GM18499 (cell line): Measurements from ENCODE around the gene ADAM15.

Experiments
- ATAC-seq: cut with Tn5 transposase; IDR thresholded peaks from one replicate; pipeline ENCODE4 v1.9.1; 2021; ENCODE audit warnings: moderate number of reproducible peaks; ENCODE audit not compliant: insufficient read depth, unreplicated experiment

Gene ADAM15

GRCh38 chr1:155070158-155070621, 19.1 kb downstream of the ADAM15 start:
- no peak for ATAC-seq

GRCh38 chr1:155070721-155071569, 19.8 kb downstream of the ADAM15 start:
- ATAC-seq = no peak

GRCh38 chr1:155071701-155072100, 20.6 kb downstream of the ADAM15 start:
- no peak for ATAC-seq

- no peak for ATAC-seq
Observed at GRCh38 chr1:155072531-155073289, 21.6 kb downstream of the ADAM15 start.

GRCh38 chr1:155073377-155074242, 22.5 kb downstream of the ADAM15 start:
- no peak for ATAC-seq

- ATAC-seq = no peak
Observed at GRCh38 chr1:155075535-155075934, 24.4 kb downstream of the ADAM15 start.

GRCh38 chr1:155076371-155076770, 25.3 kb downstream of the ADAM15 start:
- ATAC-seq = no peak

GRCh38 chr1:155077346-155077745, 26.2 kb downstream of the ADAM15 start:
- no peak for ATAC-seq

GRCh38 chr1:155077758-155078445, 26.8 kb downstream of the ADAM15 start:
- no peak for ATAC-seq

- ATAC-seq = no peak
Observed at GRCh38 chr1:155078469-155079209, 27.5 kb downstream of the ADAM15 start, which contains the start of gene EFNA3. Gene EFNA3 (plus strand): TSS chr1:155078837. CDS start chr1:155078942, 105 bp downstream.

GRCh38 chr1:155079210-155079486, 28.0 kb downstream of the ADAM15 start:
- ATAC-seq = no peak

- no peak for ATAC-seq
Observed at GRCh38 chr1:155079487-155080311, 28.6 kb downstream of the ADAM15 start.

GRCh38 chr1:155080312-155081228, 29.5 kb downstream of the ADAM15 start:
- no peak for ATAC-seq

GRCh38 chr1:155081472-155082300, 30.6 kb downstream of the ADAM15 start:
- no peak for ATAC-seq

GRCh38 chr1:155082301-155083051, 31.4 kb downstream of the ADAM15 start:
- no peak for ATAC-seq

GRCh38 chr1:155083052-155083541, 32.0 kb downstream of the ADAM15 start:
- ATAC-seq = no peak
